ENCODE measurements around the gene TBC1D10A.

DNA sequence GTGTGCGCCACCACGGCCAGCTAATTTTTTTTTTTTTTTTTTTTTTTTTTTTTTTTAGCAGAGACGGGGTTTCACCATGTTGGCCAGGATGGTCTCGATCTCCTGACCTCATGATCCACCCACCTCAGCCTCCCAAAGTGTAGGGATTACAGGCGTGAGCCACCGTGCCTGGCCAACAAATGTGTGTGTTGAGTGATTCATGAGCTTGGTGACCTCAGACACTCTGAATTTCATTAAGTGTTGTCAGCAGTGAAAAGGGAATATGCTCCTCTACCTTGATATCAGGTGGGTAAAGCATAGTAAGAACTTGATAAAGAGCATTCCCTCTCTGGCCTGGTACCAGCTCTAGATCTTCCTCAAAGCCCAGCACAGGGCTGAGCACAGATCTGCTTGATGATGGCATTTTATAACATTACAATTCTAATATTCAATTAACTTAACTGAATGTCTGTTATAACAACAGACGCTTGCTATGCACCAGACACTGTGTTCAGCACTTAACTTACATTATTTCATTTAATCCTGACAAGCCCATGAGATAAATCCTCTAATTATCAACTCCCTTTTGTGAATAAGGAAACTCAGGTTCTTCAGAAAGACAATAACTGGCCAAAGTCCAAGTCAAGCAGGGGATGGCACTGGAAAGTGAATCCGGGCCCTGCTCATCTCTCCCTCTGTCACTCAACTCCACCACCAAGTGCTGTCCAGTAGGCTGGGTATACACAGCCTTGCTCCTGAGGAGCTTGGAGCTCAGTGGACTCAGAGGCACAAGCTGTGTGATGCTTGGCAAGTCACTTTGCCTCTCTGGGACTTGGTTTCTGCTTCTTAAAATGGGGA, 13.0 kb downstream of the TBC1D10A start:
- TF ChIP-seq, protein P1, sequence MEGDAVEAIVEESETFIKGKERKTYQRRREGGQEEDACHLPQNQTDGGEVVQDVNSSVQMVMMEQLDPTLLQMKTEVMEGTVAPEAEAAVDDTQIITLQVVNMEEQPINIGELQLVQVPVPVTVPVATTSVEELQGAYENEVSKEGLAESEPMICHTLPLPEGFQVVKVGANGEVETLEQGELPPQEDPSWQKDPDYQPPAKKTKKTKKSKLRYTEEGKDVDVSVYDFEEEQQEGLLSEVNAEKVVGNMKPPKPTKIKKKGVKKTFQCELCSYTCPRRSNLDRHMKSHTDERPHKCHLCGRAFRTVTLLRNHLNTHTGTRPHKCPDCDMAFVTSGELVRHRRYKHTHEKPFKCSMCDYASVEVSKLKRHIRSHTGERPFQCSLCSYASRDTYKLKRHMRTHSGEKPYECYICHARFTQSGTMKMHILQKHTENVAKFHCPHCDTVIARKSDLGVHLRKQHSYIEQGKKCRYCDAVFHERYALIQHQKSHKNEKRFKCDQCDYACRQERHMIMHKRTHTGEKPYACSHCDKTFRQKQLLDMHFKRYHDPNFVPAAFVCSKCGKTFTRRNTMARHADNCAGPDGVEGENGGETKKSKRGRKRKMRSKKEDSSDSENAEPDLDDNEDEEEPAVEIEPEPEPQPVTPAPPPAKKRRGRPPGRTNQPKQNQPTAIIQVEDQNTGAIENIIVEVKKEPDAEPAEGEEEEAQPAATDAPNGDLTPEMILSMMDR (conservative IDR thresholded peaks at IDR 0.05; ENCODE audit: low read depth, low read length) = no peak
- no peak for TF ChIP-seq EZH2 (IDR thresholded peaks at IDR 0.05; ENCODE audit: low read length, unreplicated experiment)
- no peak for TF ChIP-seq EZH2phosphoT487 (IDR thresholded peaks at IDR 0.05; ENCODE audit: borderline replicate concordance, low read length)

Data from PC-3 (cell line).